GM18870 (cell line): Measurements from ENCODE around the gene SECISBP2L.
"Not testable (repeated sequence)": the region's sequence is repeated elsewhere in the genome, so short reads cannot be mapped to it uniquely, and the experiment has no call there.

Experiments used
- ATAC-seq: cut with Tn5 transposase; IDR thresholded peaks from one replicate; pipeline ENCODE4 v1.9.1; 2021; ENCODE audit warnings: moderate library complexity; ENCODE audit not compliant: unreplicated experiment

SECISBP2L gene

GRCh38 chr15:49046220-49047102 is at the start of gene SECISBP2L:
Gene SECISBP2L (minus strand): TSS chr15:49046446. CDS start chr15:49046299, 147 bp downstream.
- ATAC-seq = peak; percentile 82

- no peak for ATAC-seq
Observed at GRCh38 chr15:49094923-49095322, 48.7 kb upstream of the SECISBP2L start.

DNA sequence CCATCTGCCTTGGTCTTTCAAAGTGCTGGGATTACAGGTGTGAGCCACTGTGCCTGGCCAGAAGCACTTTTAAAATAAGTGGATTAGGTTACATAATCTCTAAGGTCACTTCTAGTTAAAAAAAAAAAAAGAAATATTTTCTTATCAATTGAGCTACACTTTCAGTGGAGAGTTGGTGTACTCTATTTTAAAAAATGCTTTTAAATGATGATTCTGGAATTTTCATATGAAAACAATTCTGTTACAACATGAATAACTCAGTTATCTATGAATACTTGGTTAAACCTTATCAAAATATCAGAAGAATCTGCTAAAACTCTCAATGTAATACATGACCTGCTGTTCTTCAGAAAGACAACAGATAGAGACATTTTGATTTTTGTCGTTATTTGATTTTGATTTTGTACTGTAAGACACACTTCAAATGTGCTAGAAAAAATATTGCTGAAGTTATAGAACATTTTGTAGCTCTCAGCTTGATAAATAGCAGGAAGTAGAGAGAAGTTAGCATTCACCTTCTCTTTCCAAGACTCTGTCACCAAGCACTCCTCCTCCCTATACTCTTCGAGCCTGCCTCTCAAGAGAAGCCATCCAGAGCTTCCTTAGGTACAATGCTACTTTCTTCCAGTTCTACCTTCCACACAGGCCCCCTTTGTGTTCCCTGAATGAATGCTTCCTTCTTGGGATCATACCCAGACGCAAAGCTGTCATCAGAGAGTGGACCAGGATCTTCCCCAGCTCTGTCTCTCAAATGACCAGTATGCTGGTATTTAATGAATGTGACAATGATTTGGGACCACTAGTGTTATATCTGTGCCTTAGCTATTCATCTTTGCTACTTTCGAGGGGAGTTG is 47.2 kb upstream of the SECISBP2L start:
- no peak for ATAC-seq

- ATAC-seq = no peak
Observed at GRCh38 chr15:49088996-49089395, 42.8 kb upstream of the SECISBP2L start.

DNA sequence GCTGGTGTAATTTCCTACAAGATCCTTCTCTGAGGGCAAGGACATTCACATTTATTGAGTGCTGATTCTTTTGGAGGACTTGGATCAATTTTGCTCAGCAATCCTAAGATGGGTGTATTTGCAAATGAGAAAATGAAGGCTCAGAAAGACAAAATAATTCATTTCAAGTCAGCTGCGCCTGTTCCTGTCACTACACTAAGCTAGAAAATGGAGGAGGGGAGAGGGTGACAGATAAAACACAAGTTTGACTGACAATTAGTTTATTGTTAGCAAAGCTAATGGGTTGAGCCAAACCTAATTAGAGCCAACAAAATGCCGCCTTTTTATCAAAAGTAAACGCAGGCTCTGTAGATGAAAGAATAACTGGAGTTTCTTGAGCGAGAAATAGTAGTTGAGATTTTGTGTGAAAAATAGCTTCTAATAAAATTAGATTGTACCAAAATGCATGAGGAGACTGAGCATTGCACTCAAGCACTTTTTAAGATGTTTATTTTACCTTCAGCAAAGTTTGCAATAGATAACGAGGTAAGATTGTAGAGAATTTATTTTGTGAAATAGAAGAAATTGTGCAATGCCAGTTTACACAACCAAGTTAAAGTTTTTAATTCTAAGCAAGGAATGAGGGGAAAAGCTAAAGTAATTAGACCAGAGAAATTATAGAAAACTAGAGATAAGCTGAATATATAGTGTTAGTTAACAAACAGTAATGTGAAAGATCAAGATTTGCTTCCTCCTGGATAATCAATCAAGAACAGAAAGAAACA is 39.6 kb upstream of the SECISBP2L start:
- no peak for ATAC-seq

DNA sequence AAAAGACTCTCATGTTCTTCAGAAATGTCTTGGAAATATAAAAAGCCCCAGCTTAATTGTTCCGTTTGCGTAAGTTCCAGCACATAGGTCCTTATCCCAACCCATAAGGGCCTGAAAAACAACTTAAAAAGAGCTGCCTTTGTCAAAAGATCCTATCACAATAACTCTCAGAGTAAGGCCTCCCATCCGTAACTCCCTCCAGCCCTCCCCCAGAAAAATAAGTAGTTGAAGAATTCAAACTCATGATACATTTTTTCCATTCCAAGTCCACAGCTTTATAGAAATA is 38.0 kb upstream of the SECISBP2L start:
- no peak for ATAC-seq

GRCh38 chr15:49083401-49084284 is 37.4 kb upstream of the SECISBP2L start:
- ATAC-seq = no peak

- ATAC-seq = no peak
Observed at GRCh38 chr15:49082960-49083359, 36.7 kb upstream of the SECISBP2L start.

- ATAC-seq = no peak
Observed at GRCh38 chr15:49079340-49080039, 33.2 kb upstream of the SECISBP2L start.

- no peak for ATAC-seq
Observed at GRCh38 chr15:49075881-49076280, 29.6 kb upstream of the SECISBP2L start.

DNA sequence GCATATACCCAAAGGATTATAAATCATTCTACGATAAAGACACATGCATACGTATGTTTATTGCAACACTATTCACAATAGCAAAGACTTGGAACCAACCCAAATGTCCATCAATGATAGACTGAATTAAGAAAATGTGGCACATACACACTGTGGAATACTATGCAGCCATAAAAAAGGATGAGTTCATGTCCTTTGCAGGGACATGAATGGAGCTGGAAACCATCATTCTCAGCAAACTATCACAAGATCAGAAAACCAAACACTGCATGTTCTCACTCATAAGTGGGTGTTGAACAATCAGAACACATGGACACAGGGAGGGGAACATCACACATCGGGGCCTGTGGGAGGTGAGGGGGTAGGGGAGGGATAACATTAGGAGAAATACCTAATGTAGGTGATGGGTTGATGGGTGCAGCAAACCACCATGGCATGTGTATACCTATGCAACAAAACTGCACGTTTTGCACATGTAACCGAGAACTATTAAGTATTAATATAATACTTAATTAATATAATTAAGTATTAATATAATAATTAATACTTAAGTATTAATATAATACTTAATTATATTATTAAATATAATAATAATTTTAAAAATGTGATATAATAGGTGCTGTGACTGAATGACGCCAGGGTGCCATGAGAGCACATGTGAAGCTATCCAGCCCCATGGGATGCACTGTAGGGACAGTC is 28.5 kb upstream of the SECISBP2L start:
- not testable (repeated sequence) for ATAC-seq

- ATAC-seq = no peak
Observed at GRCh38 chr15:49066372-49066771, 20.1 kb upstream of the SECISBP2L start.

DNA sequence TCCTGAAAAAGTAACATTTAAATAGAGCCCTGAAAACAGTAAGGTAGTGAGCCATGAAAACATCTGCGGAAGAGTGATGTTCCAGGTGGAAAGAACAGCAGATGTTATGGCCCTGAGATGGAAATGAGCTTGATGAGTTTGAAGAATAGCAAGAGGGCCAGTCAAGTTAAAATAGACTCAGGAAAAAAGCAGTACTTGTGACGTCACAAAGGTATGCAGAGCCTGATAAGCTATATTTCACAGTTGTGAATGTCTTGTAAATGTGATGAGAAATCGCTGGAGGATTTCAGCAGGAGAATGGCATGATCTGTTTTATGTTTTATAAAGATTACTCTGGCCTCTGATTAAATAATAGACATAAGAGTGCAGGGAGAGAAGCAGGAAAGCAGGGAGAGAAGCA is 18.6 kb upstream of the SECISBP2L start:
- no peak for ATAC-seq

GRCh38 chr15:49064281-49064653 is 18.0 kb upstream of the SECISBP2L start:
- no peak for ATAC-seq

- ATAC-seq = no peak
Observed at GRCh38 chr15:49063402-49064280, 17.4 kb upstream of the SECISBP2L start.

GRCh38 chr15:49062900-49063299 is 16.7 kb upstream of the SECISBP2L start:
- ATAC-seq = no peak

- ATAC-seq = no peak
Observed at GRCh38 chr15:49060710-49061495, 14.7 kb upstream of the SECISBP2L start.
